Left renal cortex interstitium (tissue), 4 donors: ENCODE results near the gene FNDC1. TPM values are rescaled to one million over a fixed set of nuclear protein-coding genes. Genes with fewer than 3 reads are reported as not detected.
A peak's percentile ranks its signal among the peaks of the same experiment; 100 is the strongest.
"Not testable (repeated sequence)": the region's sequence is repeated elsewhere in the genome, so short reads cannot be mapped to it uniquely, and the experiment has no call there.

Source experiments
- DNase-seq, 4 donors: peaks; one replicate each; pipeline ENCODE4 v3.0.0-alpha.2; 2013; ENCODE audit warnings: low read depth in 4 of 4, low spot score in 2 of 4, missing footprints in 1 of 4
- polyA plus RNA-seq, 4 donors: library from polyadenylated mRNA; unstranded; fragments of 120-200 nt; gene quantifications; one replicate each; pipeline ENCODE4 v1.2.1, GENCODE V29; 2013; ENCODE audit not compliant: insufficient read length in 4 of 4

FNDC1 gene
- 1 to 10 TPM; 6.8 to 9.2 (median 7.8) TPM for polyA plus RNA-seq

- peak in 1 of 4 donors; percentile 36 for DNase-seq
These were observed at the start of gene FNDC1 for GRCh38 chr6:159169193-159169555. TSS of gene FNDC1 (plus strand) at chr6:159169400. CDS start at chr6:159169597, 197 bp downstream.

- DNase-seq = no peak
These were observed 49.4 kb upstream of the FNDC1 start for GRCh38 chr6:159119791-159120190.

- no peak for DNase-seq
These were observed 47.7 kb upstream of the FNDC1 start for GRCh38 chr6:159121486-159121885.

GRCh38 chr6:159122453-159122852 is 46.7 kb upstream of the FNDC1 start:
- no peak for DNase-seq

GRCh38 chr6:159123831-159124230 is 45.4 kb upstream of the FNDC1 start:
- DNase-seq = not testable (repeated sequence)

GRCh38 chr6:159125014-159125609 is 44.1 kb upstream of the FNDC1 start:
- DNase-seq = no peak

- no peak for DNase-seq
These were observed 43.2 kb upstream of the FNDC1 start for GRCh38 chr6:159125951-159126352.

- no peak for DNase-seq
These were observed 42.6 kb upstream of the FNDC1 start for GRCh38 chr6:159126590-159126989.

GRCh38 chr6:159127701-159128100 is 41.5 kb upstream of the FNDC1 start:
- no peak for DNase-seq

GRCh38 chr6:159128978-159129377 is 40.2 kb upstream of the FNDC1 start:
- DNase-seq = no peak

- no peak for DNase-seq
These were observed 38.4 kb upstream of the FNDC1 start for GRCh38 chr6:159130846-159131245.

GRCh38 chr6:159131709-159132108 is 37.5 kb upstream of the FNDC1 start:
- no peak for DNase-seq

GRCh38 chr6:159132664-159133063 is 36.5 kb upstream of the FNDC1 start:
- DNase-seq = no peak

GRCh38 chr6:159134701-159135364 is 34.4 kb upstream of the FNDC1 start:
- peak in 2 of 4 donors; percentile 19 to 50 for DNase-seq

- no peak for DNase-seq
These were observed 31.5 kb upstream of the FNDC1 start for GRCh38 chr6:159137676-159138075.

GRCh38 chr6:159142531-159142930 is 26.7 kb upstream of the FNDC1 start:
- DNase-seq = no peak

GRCh38 chr6:159148641-159149040 is 20.6 kb upstream of the FNDC1 start:
- no peak for DNase-seq

GRCh38 chr6:159149641-159150040 is 19.6 kb upstream of the FNDC1 start:
- no peak for DNase-seq

GRCh38 chr6:159151266-159151855 is 17.8 kb upstream of the FNDC1 start:
- DNase-seq = peak in 1 of 4 donors; percentile 25

- DNase-seq = no peak
These were observed 17.2 kb upstream of the FNDC1 start for GRCh38 chr6:159152041-159152440.

- DNase-seq = no peak
These were observed 16.4 kb upstream of the FNDC1 start for GRCh38 chr6:159152782-159153181.

- no peak for DNase-seq
These were observed 13.5 kb upstream of the FNDC1 start for GRCh38 chr6:159155679-159156078.
